ENCODE results near the gene RIN3.

DNA sequence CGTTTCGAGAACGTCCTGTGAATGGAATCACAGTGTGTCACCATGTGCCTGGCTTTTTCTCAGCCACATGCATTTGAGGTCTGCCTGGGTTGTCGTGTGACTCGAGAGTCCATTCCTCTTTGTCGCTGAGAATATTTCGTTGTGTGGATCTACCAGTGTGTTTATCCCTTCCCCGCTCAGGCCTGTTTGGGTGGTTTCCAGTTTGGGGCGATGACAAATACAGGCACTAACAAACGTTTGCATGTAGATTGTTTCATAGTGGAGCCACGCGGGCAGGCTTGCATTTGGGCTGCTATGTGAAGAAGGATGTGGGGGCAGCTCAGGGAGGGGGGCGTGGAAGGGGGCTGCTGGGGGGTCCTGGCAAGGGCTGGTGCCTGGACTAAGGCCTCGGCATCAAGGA, 14.1 kb downstream of the RIN3 start:
- TF ChIP-seq, protein P1, sequence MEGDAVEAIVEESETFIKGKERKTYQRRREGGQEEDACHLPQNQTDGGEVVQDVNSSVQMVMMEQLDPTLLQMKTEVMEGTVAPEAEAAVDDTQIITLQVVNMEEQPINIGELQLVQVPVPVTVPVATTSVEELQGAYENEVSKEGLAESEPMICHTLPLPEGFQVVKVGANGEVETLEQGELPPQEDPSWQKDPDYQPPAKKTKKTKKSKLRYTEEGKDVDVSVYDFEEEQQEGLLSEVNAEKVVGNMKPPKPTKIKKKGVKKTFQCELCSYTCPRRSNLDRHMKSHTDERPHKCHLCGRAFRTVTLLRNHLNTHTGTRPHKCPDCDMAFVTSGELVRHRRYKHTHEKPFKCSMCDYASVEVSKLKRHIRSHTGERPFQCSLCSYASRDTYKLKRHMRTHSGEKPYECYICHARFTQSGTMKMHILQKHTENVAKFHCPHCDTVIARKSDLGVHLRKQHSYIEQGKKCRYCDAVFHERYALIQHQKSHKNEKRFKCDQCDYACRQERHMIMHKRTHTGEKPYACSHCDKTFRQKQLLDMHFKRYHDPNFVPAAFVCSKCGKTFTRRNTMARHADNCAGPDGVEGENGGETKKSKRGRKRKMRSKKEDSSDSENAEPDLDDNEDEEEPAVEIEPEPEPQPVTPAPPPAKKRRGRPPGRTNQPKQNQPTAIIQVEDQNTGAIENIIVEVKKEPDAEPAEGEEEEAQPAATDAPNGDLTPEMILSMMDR (conservative IDR thresholded peaks at IDR 0.05 in 1 of 2, IDR thresholded peaks at IDR 0.05 in 1 of 2; ENCODE audit: extremely low read depth in 1 of 2, insufficient read depth in 1 of 2, low read depth in 1 of 2, low read length in 2 of 2): no peak
- no peak for TF ChIP-seq EZH2 (IDR thresholded peaks at IDR 0.05; ENCODE audit: borderline replicate concordance, low read length)
